Testis (tissue), 3 donors: Measurements from ENCODE around the gene AAR2. TPM values are rescaled to one million over a fixed set of nuclear protein-coding genes. Genes with fewer than 3 reads are reported as not detected.

Experiments
- DNase-seq: peaks from one replicate; pipeline ENCODE4 v3.0.0-alpha.2; 2019
- H3K27ac ChIP-seq, 2 donors: fragments of 200-600 bp; sonication (generic); one replicate each; pipeline ENCODE4 v1.5.1; 2019
- H3K27me3 ChIP-seq: fragments of 200-600 bp; sonication (generic); one replicate; pipeline ENCODE4 v1.5.1; 2019
- H3K36me3 ChIP-seq: fragments of 200-600 bp; sonication (generic); one replicate; pipeline ENCODE4 v1.5.1; 2017; ENCODE audit warnings: low read depth; ENCODE audit errors: missing control alignments
- H3K4me1 ChIP-seq: fragments of 200-600 bp; sonication (generic); one replicate; pipeline ENCODE4 v1.5.1; 2019
- H3K4me3 ChIP-seq, 2 donors: fragments of 200-600 bp; sonication (generic); one replicate each; pipeline ENCODE4 v1.5.1; 2017 to 2019
- H3K9me3 ChIP-seq: fragments of 200-600 bp; sonication (generic); one replicate; pipeline ENCODE4 v1.5.1; 2017
- POLR2A ChIP-seq: fragments of 450-650 bp; IDR thresholded peaks from one replicate; pipeline ENCODE4 v1.6.1; 2017; ENCODE audit warnings: antibody characterized with exemption, mild to moderate bottlenecking, moderate library complexity
- WGBS, 2 donors: methylation state at CpG; one replicate each; pipeline ENCODE4 v1.1.5; 2018; 5-methylcytosine and 5-hydroxymethylcytosine counted together
- intact Hi-C: fragments of 100-400 bp; cut with DNase I; formaldehyde crosslinking; loops from one replicate; pipeline ENCODE4 v1.15.1; 2023; ENCODE audit warnings: low total_unique reads
- polyA plus RNA-seq: library from polyadenylated mRNA; stranded (reverse); fragments of 350-450 nt; fragmentation: Illumina TruSeq; extraction: RNeasy Lipid Tissue Mini Kit (QIAGEN cat#74804); gene quantifications from one replicate; pipeline ENCODE4 v1.2.3, GENCODE V29; 2014; ENCODE audit warnings: low read depth, low replicate concordance; ENCODE audit not compliant: insufficient read depth
- total RNA-seq, 2 donors: library from RNA; depleted of rRNA; stranded (reverse); fragments of >200 nt; gene quantifications; one replicate each; pipeline ENCODE4 v1.2.3, GENCODE V29; 2016
- TF ChIP-seq, protein P1 (sequence below), 3 experiments: fragments of 450-650 bp in 2 of 3; fragments of 200-600 bp in 1 of 3; sonication (generic) in 1 of 3; IDR thresholded peaks; one replicate each; pipeline ENCODE4 v1.5.1; 2016 to 2019; ENCODE audit warnings: antibody characterized with exemption in 3 of 3, mild to moderate bottlenecking in 2 of 3, moderate library complexity in 1 of 3

AAR2 gene
- total and polyA plus RNA-seq, 3 donors from 2014 or later, result 38.7 to 47.0 (median 38.7) TPM

DNA sequence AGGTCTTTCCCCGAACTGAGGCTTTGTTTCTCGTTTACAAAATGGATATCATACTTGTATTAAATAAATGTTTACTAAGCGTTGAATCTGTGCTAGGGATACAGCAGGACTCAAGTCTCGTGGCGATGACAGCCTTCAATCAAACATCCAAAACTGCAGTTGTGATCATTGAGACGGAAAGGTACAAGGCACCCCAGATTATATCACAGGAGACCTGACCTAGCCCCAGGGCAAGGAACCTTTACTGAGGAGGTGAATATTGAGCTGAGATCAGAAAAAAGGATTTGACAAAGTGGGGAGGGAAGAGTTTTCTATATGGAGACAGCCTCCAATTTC, 476 bp downstream of the AAR2 start:
- intact Hi-C loops, result no loop called here
- H3K36me3 ChIP-seq, result no peaks in the 10 kb centered on the region
- peaks cover 15% of the 10 kb centered on the region for H3K4me1 ChIP-seq

DNA sequence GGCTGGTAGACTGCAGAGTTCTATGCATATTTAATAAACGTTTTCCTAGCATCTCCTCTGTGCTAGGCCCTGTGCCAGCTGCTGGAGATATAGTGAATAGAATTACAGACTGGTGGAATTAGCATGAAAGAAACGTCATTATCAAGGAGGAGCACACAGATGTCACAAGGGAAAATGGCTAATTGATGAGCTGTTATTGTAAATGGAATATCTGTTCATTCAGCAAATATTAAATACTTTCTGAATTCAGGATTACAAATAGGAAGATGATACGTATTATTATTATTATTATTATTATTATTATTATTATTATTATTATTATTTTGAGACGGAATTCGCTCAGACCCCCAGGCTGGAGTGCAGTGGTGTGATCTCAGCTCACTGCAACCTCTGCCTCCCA, 1.2 kb downstream of the AAR2 start:
- no peak for DNase-seq
- no peak overlapping the region for H3K27ac ChIP-seq
- H3K4me3 ChIP-seq, result peak overlapping the region in 1 of 2 donors; percentile 80
- no peaks in the 10 kb centered on the region for H3K9me3 ChIP-seq
- no peaks in the 10 kb centered on the region for H3K27me3 ChIP-seq
- 54 to 56% methylated on average over 5 of the region's 5 CpGs for WGBS, 2 donors
- H3K36me3 ChIP-seq, result no peaks in the 10 kb centered on the region
- intact Hi-C loops, result no loop called here
- TF ChIP-seq POLR2A, result no peak
- TF ChIP-seq, protein P1, sequence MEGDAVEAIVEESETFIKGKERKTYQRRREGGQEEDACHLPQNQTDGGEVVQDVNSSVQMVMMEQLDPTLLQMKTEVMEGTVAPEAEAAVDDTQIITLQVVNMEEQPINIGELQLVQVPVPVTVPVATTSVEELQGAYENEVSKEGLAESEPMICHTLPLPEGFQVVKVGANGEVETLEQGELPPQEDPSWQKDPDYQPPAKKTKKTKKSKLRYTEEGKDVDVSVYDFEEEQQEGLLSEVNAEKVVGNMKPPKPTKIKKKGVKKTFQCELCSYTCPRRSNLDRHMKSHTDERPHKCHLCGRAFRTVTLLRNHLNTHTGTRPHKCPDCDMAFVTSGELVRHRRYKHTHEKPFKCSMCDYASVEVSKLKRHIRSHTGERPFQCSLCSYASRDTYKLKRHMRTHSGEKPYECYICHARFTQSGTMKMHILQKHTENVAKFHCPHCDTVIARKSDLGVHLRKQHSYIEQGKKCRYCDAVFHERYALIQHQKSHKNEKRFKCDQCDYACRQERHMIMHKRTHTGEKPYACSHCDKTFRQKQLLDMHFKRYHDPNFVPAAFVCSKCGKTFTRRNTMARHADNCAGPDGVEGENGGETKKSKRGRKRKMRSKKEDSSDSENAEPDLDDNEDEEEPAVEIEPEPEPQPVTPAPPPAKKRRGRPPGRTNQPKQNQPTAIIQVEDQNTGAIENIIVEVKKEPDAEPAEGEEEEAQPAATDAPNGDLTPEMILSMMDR (IDR thresholded peaks at IDR 0.05), result no peak
- H3K4me1 ChIP-seq, result peaks cover 15% of the 10 kb centered on the region

More for the DNA sequence above, 476 bp downstream of the AAR2 start:
- Histone ChIP-seq H3K4me3 (peak overlapping the region; percentile 80 to 89), H3K27me3 (no peaks in the 10 kb centered on the region), H3K9me3 (no peaks in the 10 kb centered on the region), H3K27ac (peak overlapping the region; percentile 8 to 79)
- 1% methylated on average over 6 of the region's 6 CpGs for WGBS, 2 donors
- DNase-seq, result no peak
- TF ChIP-seq, protein P1 (IDR thresholded peaks at IDR 0.05), result no peak
- TF ChIP-seq POLR2A, result no peak

DNA sequence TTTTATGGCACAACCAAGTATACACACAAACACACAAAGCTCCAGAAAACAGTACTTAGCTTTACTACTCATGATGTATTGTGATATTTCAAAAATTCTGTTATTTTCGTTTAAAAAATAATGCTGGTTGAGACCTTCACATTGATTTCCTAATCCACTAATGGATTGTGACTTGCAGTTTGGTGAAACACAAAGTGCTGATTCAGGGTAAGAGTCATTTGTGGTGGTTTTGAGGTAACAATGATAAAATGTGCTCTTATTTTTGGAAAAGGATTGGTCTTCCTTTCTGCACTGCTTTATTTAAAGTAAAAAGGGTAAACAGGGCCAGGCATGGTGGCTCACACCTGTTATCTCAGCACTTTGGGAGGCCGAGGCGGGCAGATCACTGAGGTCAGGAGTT, 1.9 kb downstream of the AAR2 start:
- WGBS, 2 donors, result 90 to 92% methylated on average over 3 of the region's 3 CpGs
- no peak for TF ChIP-seq POLR2A
- TF ChIP-seq, protein P1 (IDR thresholded peaks at IDR 0.05), result no peak

DNA sequence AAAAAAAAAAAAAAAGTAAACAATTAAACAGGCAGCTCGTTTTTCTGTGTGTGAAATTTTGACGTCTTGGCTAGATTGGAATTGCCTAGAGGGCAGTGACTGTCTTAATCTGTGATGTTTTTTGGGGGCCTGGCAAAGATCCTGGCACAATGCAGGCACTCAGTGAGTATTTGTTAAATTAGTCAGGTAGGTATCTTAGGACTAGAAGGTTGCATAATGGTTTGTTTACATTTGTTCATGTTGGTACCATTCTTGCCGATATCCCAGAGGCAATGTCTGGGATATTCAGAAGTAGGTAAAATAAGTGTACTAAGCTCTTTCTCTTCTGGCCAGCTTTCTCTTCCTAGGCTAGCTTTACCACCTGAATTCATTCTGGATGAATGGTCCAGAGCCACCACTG, 2.5 kb downstream of the AAR2 start:
- H3K4me3 ChIP-seq, result no peak overlapping the region
- H3K27me3 ChIP-seq, result no peaks in the 10 kb centered on the region
- no peak overlapping the region for H3K27ac ChIP-seq
- no peak for DNase-seq
- H3K4me1 ChIP-seq, result peaks cover 17% of the 10 kb centered on the region
- 65 to 74% methylated on average over 3 of the region's 3 CpGs for WGBS, 2 donors
- H3K9me3 ChIP-seq, result no peaks in the 10 kb centered on the region
- no peak for TF ChIP-seq POLR2A
- TF ChIP-seq, protein P1 (IDR thresholded peaks at IDR 0.05), result no peak
- intact Hi-C loops, result no loop called here
- H3K36me3 ChIP-seq, result no peaks in the 10 kb centered on the region

More for the DNA sequence above, 1.9 kb downstream of the AAR2 start:
- H3K36me3 ChIP-seq, result no peaks in the 10 kb centered on the region
- H3K4me3 ChIP-seq, result no peak overlapping the region
- H3K9me3 ChIP-seq, result no peaks in the 10 kb centered on the region
- no peak for DNase-seq
- intact Hi-C loops, result no loop called here
- H3K27me3 ChIP-seq, result no peaks in the 10 kb centered on the region
- no peak overlapping the region for H3K27ac ChIP-seq
- peaks cover 15% of the 10 kb centered on the region for H3K4me1 ChIP-seq

DNA sequence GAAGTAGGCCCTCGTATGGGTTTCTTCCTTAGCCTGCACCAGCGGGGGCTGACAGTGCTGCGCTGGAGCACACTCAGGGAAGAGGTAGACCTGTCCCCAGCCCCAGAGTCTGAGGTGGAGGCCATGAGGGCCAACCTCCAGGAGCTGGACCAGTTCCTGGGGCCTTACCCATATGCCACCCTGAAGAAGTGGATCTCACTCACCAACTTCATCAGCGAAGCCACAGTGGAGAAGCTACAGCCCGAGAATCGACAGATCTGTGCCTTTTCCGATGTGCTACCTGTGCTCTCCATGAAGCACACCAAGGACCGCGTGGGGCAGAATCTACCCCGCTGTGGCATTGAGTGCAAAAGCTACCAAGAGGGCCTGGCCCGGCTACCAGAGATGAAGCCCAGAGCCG, 3.8 kb downstream of the AAR2 start:
- H3K27ac ChIP-seq, result no peak overlapping the region
- WGBS, 2 donors, result 81 to 90% methylated on average over 6 to 12 of the region's 12 CpGs
- DNase-seq, result no peak
- no peaks in the 10 kb centered on the region for H3K36me3 ChIP-seq
- H3K9me3 ChIP-seq, result no peaks in the 10 kb centered on the region
- no peak overlapping the region for H3K4me3 ChIP-seq
- intact Hi-C loops, result no loop called here
- no peak for TF ChIP-seq POLR2A
- TF ChIP-seq, protein P1 (IDR thresholded peaks at IDR 0.05), result no peak
- no peaks in the 10 kb centered on the region for H3K27me3 ChIP-seq
- H3K4me1 ChIP-seq, result peaks cover 19% of the 10 kb centered on the region
